ENCODE measurements around the gene SURF1. TPM values are rescaled to one million over a fixed set of nuclear protein-coding genes. Genes with fewer than 3 reads are reported as not detected.

Gene SURF1
- total RNA-seq, 4 donors from 2014 or later: 35.0 to 59.4 (median 41.6) TPM

- Histone ChIP-seq H3K36me3 (no peaks in the 10 kb centered on the region), H3K27me3 (no peaks in the 10 kb centered on the region), H3K4me3 (no peak overlapping the region), H3K9me3 (no peaks in the 10 kb centered on the region), H3K27ac (no peak overlapping the region), H3K4me1 (no peaks in the 10 kb centered on the region)
- 86 to 90% methylated on average over 17 of the region's 17 CpGs for WGBS, 2 donors
- TF ChIP-seq EP300 (IDR thresholded peaks at IDR 0.05) (no peak), POLR2A (IDR thresholded peaks at IDR 0.05) (no peak)
- TF ChIP-seq, protein P1, sequence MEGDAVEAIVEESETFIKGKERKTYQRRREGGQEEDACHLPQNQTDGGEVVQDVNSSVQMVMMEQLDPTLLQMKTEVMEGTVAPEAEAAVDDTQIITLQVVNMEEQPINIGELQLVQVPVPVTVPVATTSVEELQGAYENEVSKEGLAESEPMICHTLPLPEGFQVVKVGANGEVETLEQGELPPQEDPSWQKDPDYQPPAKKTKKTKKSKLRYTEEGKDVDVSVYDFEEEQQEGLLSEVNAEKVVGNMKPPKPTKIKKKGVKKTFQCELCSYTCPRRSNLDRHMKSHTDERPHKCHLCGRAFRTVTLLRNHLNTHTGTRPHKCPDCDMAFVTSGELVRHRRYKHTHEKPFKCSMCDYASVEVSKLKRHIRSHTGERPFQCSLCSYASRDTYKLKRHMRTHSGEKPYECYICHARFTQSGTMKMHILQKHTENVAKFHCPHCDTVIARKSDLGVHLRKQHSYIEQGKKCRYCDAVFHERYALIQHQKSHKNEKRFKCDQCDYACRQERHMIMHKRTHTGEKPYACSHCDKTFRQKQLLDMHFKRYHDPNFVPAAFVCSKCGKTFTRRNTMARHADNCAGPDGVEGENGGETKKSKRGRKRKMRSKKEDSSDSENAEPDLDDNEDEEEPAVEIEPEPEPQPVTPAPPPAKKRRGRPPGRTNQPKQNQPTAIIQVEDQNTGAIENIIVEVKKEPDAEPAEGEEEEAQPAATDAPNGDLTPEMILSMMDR (IDR thresholded peaks at IDR 0.05): no peak
- DNase-seq (ENCODE audit: low spot score in 2 of 2): no peak
Measured at GRCh38 chr9:133384736-133385321, 28.5 kb upstream of the SURF1 start.

DNA sequence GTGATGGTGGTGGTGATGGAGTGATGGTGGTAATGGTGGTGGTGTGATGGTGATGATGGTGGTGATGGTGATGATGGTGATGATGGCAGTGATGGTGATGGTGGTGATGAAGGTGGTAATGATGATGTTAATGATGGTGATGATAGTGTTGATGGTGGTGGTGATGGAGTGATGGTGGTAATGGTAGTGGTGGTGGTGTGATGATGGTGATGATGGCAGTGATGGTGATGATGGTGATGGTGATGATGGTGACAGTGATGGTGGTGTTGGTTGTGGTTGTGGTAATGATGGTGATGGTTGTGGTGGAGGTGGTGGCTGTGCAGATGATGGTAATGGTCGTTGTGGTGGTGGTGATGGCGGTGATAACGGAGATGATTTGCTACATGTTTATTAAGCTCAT is 27.2 kb upstream of the SURF1 start:
- Histone ChIP-seq H3K4me3 (no peak overlapping the region), H3K27me3 (no peaks in the 10 kb centered on the region)
- WGBS, 2 donors: 93 to 99% methylated on average over 3 of the region's 3 CpGs

DNA sequence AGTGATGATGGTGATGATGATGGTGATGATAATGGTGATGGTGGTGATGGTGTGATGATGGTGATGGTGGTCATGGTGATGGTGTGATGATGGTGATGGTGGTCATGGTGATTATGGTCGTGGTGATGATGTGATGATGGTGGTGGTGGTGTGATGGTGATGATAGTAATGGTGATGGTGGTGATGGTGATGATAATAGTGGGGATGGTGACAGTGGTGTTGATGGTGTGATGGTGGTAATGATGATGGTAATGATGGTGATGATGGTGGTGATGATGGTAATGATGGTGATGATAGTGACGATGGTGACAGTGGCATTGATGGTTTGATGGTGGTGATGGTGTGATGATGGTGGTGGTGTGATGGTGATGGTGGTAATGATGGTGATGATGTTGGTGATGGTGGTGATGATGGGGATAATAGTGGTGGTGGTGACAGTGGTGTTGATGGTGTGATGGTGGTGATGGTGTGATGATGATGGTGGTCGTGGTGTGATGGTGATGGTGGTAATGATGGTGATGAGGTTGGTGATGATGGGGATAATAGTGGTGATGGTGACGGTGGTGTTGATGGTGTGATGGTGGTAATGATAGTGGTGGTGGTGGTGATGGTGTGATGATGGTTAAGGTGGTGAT is 26.3 kb upstream of the SURF1 start:
- 91 to 96% methylated on average over 4 of the region's 4 CpGs for WGBS, 2 donors
- H3K4me1 ChIP-seq: peaks cover 0 to 7% (median 0%) of the 10 kb centered on the region in 4 donors
- no peaks in the 10 kb centered on the region for H3K36me3 ChIP-seq
- TF ChIP-seq EP300 (IDR thresholded peaks at IDR 0.05) (no peak), POLR2A (IDR thresholded peaks at IDR 0.05) (no peak)
- TF ChIP-seq, protein P1 (IDR thresholded peaks at IDR 0.05): no peak
- H3K9me3 ChIP-seq: peaks cover 0 to 5% (median 0%) of the 10 kb centered on the region in 4 donors
- no peak overlapping the region for H3K27ac ChIP-seq
- no peak overlapping the region for H3K4me3 ChIP-seq
- H3K27me3 ChIP-seq: no peaks in the 10 kb centered on the region
- no peak for DNase-seq (ENCODE audit: low spot score in 2 of 2)

More for the DNA sequence above, 27.2 kb upstream of the SURF1 start:
- Histone ChIP-seq H3K4me1 (peaks cover 0 to 7% (median 0%) of the 10 kb centered on the region in 4 donors), H3K9me3 (no peaks in the 10 kb centered on the region), H3K27ac (no peak overlapping the region), H3K36me3 (no peaks in the 10 kb centered on the region)
- TF ChIP-seq, protein P1 (IDR thresholded peaks at IDR 0.05): no peak
- TF ChIP-seq EP300 (IDR thresholded peaks at IDR 0.05): no peak
- DNase-seq (ENCODE audit: low spot score in 2 of 2): no peak

DNA sequence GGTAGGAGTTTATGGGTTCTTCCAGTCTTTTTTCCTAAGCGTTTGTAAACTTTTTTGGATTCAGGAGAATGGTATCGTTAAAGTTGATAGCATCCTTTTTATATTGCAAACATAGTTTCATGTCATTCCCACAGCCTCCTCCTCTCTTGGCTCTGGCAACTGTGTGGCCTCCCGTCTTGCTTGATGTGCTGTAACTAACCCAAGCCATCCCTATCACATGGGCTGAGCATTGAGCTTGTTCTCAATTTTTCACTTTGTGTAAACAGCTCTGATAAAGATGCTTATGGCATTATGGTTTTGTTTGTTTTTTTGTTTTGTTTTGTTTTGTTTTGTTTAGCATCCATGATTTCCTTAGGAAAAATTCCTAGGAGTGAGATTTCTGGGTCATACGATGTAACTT is 24.4 kb upstream of the SURF1 start:
- TF ChIP-seq EP300 (IDR thresholded peaks at IDR 0.05) (no peak), POLR2A (IDR thresholded peaks at IDR 0.05) (no peak)
- TF ChIP-seq, protein P1 (IDR thresholded peaks at IDR 0.05): no peak
- Histone ChIP-seq H3K27ac (no peak overlapping the region), H3K36me3 (no peaks in the 10 kb centered on the region), H3K27me3 (no peaks in the 10 kb centered on the region), H3K4me1 (peaks cover 0 to 16% (median 3%) of the 10 kb centered on the region in 4 donors), H3K9me3 (peaks cover 0 to 5% (median 0%) of the 10 kb centered on the region in 4 donors), H3K4me3 (no peak overlapping the region)
- WGBS, 2 donors: 77 to 84% methylated on average over 4 of the region's 4 CpGs
- DNase-seq (ENCODE audit: low spot score in 2 of 2): no peak

Measured in tibial nerve (tissue), 4 donors.